Panc1 (cell line): ENCODE results near the gene RIMS1.
"Not testable (repeated sequence)": the region's sequence is repeated elsewhere in the genome, so short reads cannot be mapped to it uniquely, and the experiment has no call there.

Experiments used
- CTCF ChIP-seq: fragments of 450-650 bp; IDR thresholded peaks from 2 replicates; pipeline ENCODE4 v1.5.1; 2017; ENCODE audit warnings: mild to moderate bottlenecking
- POLR2AphosphoS5 ChIP-seq: IDR thresholded peaks from 2 replicates; pipeline ENCODE4 v1.6.1; 2012; ENCODE audit warnings: mild to moderate bottlenecking, low read depth, low read length, moderate library complexity
- TF ChIP-seq, protein P1 (sequence below), 2 experiments: IDR thresholded peaks; 2 replicates each; pipeline ENCODE4 v1.6.1; 2011 to 2012; ENCODE audit warnings: low read depth in 2 of 2, control low read depth in 1 of 2, low read length in 1 of 2, mild to moderate bottlenecking in 1 of 2, moderate library complexity in 1 of 2; ENCODE audit not compliant: insufficient read depth in 1 of 2

GRCh38 chr6:72006591-72006990, 120.2 kb downstream of the RIMS1 start:
- not testable (repeated sequence) for TF ChIP-seq CTCF, POLR2AphosphoS5
- TF ChIP-seq, protein P1, sequence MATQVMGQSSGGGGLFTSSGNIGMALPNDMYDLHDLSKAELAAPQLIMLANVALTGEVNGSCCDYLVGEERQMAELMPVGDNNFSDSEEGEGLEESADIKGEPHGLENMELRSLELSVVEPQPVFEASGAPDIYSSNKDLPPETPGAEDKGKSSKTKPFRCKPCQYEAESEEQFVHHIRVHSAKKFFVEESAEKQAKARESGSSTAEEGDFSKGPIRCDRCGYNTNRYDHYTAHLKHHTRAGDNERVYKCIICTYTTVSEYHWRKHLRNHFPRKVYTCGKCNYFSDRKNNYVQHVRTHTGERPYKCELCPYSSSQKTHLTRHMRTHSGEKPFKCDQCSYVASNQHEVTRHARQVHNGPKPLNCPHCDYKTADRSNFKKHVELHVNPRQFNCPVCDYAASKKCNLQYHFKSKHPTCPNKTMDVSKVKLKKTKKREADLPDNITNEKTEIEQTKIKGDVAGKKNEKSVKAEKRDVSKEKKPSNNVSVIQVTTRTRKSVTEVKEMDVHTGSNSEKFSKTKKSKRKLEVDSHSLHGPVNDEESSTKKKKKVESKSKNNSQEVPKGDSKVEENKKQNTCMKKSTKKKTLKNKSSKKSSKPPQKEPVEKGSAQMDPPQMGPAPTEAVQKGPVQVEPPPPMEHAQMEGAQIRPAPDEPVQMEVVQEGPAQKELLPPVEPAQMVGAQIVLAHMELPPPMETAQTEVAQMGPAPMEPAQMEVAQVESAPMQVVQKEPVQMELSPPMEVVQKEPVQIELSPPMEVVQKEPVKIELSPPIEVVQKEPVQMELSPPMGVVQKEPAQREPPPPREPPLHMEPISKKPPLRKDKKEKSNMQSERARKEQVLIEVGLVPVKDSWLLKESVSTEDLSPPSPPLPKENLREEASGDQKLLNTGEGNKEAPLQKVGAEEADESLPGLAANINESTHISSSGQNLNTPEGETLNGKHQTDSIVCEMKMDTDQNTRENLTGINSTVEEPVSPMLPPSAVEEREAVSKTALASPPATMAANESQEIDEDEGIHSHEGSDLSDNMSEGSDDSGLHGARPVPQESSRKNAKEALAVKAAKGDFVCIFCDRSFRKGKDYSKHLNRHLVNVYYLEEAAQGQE (IDR thresholded peaks at IDR 0.05; ENCODE audit: insufficient read depth in 1 of 2, low read depth in 2 of 2, low read length in 1 of 2) = not testable (repeated sequence)
